Neuronal stem cell (in vitro differentiated cells): Measurements from ENCODE around the gene APOL3.

Experiments
- DNase-seq: peaks from one replicate; pipeline ENCODE4 v3.0.0-alpha.2; 2013; ENCODE audit warnings: low spot score
- H2AFZ ChIP-seq: one replicate; pipeline ENCODE4 v1.6.1; 2013; ENCODE audit warnings: mild to moderate bottlenecking, low read length, inconsistent platforms
- H2AK5ac ChIP-seq: 2 replicates; pipeline ENCODE4 v1.6.1; 2013; ENCODE audit warnings: low read depth, mild to moderate bottlenecking, inconsistent platforms, low read length, moderate library complexity, mixed read lengths
- H2BK120ac ChIP-seq: 2 replicates; pipeline ENCODE4 v1.6.1; 2013; ENCODE audit warnings: low read depth, mild to moderate bottlenecking, inconsistent platforms, low read length, moderate library complexity, mixed read lengths
- H2BK12ac ChIP-seq: one replicate; pipeline ENCODE4 v1.6.1; 2013; ENCODE audit warnings: low read length, inconsistent platforms
- H2BK15ac ChIP-seq: 2 replicates; pipeline ENCODE4 v1.6.1; 2013; ENCODE audit warnings: mild to moderate bottlenecking, low read length, inconsistent platforms, mixed read lengths
- H2BK5ac ChIP-seq: one replicate; pipeline ENCODE4 v1.6.1; 2013; ENCODE audit warnings: inconsistent platforms, mild to moderate bottlenecking, low read length, moderate library complexity
- H3K14ac ChIP-seq: one replicate; pipeline ENCODE4 v1.6.1; 2013; ENCODE audit warnings: low read length, inconsistent platforms
- H3K18ac ChIP-seq: 2 replicates; pipeline ENCODE4 v1.6.1; 2013; ENCODE audit warnings: low read length, inconsistent platforms
- H3K23ac ChIP-seq: 2 replicates; pipeline ENCODE4 v1.6.1; 2013; ENCODE audit warnings: low read depth, mild to moderate bottlenecking, mixed read lengths, low read length, inconsistent platforms; ENCODE audit not compliant: poor library complexity
- H3K27ac ChIP-seq: replicated peaks from 3 replicates; pipeline ENCODE4 v1.5.1; 2013; ENCODE audit warnings: low read length, inconsistent platforms
- H3K27me3 ChIP-seq, 3 experiments: 2 replicates each; pipeline ENCODE4 v1.6.1; 2013; ENCODE audit warnings: low read length in 3 of 3, mild to moderate bottlenecking in 2 of 3, inconsistent platforms in 1 of 3, low read depth in 1 of 3, mixed read lengths in 1 of 3, moderate library complexity in 1 of 3; ENCODE audit not compliant: control insufficient read depth in 3 of 3, insufficient read depth in 3 of 3
- H3K36me3 ChIP-seq, 2 donors: replicated peaks in 1 of 2; 2 replicates each; pipeline ENCODE4 v1.6.1; 2013; ENCODE audit warnings: low read length in 2 of 2; ENCODE audit not compliant: control insufficient read depth in 2 of 2, insufficient read depth in 2 of 2
- H3K4ac ChIP-seq: 2 replicates; pipeline ENCODE4 v1.6.1; 2013; ENCODE audit warnings: inconsistent platforms, mild to moderate bottlenecking, low read length, moderate library complexity
- H3K4me1 ChIP-seq, 2 donors: 1 replicate in 1 of 2; 2 replicates in 1 of 2; pipeline ENCODE4 v1.6.1; 2013; ENCODE audit warnings: low read length in 2 of 2, low read depth in 1 of 2; ENCODE audit not compliant: control insufficient read depth in 2 of 2, insufficient read depth in 1 of 2
- H3K4me2 ChIP-seq: one replicate; pipeline ENCODE4 v1.6.1; 2013; ENCODE audit warnings: mild to moderate bottlenecking, low read length, inconsistent platforms; ENCODE audit not compliant: insufficient read depth, poor library complexity, severe bottlenecking
- H3K4me3 ChIP-seq, 2 donors: 2 replicates each; pipeline ENCODE4 v1.5.1; 2013; ENCODE audit warnings: low read length in 2 of 2, mild to moderate bottlenecking in 2 of 2, inconsistent platforms in 1 of 2, moderate library complexity in 1 of 2
- H3K79me1 ChIP-seq: one replicate; pipeline ENCODE4 v1.6.1; 2013; ENCODE audit warnings: low read depth, mild to moderate bottlenecking, inconsistent platforms, low read length, moderate library complexity
- H3K9ac ChIP-seq: one replicate; pipeline ENCODE4 v1.6.1; 2013; ENCODE audit warnings: mild to moderate bottlenecking, low read depth, low read length, inconsistent platforms; ENCODE audit not compliant: poor library complexity
- H3K9me3 ChIP-seq, 2 donors: replicated peaks in 1 of 2; 2 replicates each; pipeline versions ENCODE3 to v1.6.1; 2013; ENCODE audit warnings: low read length in 2 of 2, mild to moderate bottlenecking in 2 of 2, inconsistent platforms in 1 of 2, low read depth in 1 of 2, mixed read lengths in 1 of 2, moderate library complexity in 1 of 2; ENCODE audit not compliant: control insufficient read depth in 2 of 2, insufficient read depth in 1 of 2
- H4K8ac ChIP-seq: one replicate; pipeline ENCODE4 v1.6.1; 2013; ENCODE audit warnings: low read depth, mild to moderate bottlenecking, inconsistent platforms, low read length, moderate library complexity
- H4K91ac ChIP-seq: one replicate; pipeline ENCODE4 v1.6.1; 2013; ENCODE audit warnings: low read length, low read depth, mild to moderate bottlenecking, inconsistent platforms; ENCODE audit not compliant: poor library complexity
- WGBS, 2 donors: extraction: QIAGEN DNeasy Blood & Tissue Kit; methylation state at CpG; one replicate each; pipeline ENCODE4 v1.1.7; 2013; ENCODE audit warnings: missing lambda C conversion rate in 2 of 2, mixed read lengths in 1 of 2; ENCODE audit not compliant: insufficient read length in 2 of 2, insufficient replicate concordance in 1 of 2; ENCODE audit errors: extremely low coverage in 2 of 2; 5-methylcytosine and 5-hydroxymethylcytosine counted together

The APOL3 gene

GRCh38 chr22:36177160-36177559, 16.6 kb upstream of the APOL3 start:
- H2BK5ac ChIP-seq: no peak overlapping the region
- no peak overlapping the region for H3K4ac ChIP-seq
- no peaks in the 10 kb centered on the region for H3K36me3 ChIP-seq
- H4K8ac ChIP-seq: no peak overlapping the region
- no peaks in the 10 kb centered on the region for H3K9me3 ChIP-seq
- H3K27ac ChIP-seq: no peak overlapping the region
- no peaks in the 10 kb centered on the region for H3K4me1 ChIP-seq
- no CpG with 5 or more reads among the region's 3 CpGs for WGBS, 2 donors
- no peak overlapping the region for H3K4me2 ChIP-seq
- no peak overlapping the region for H3K18ac ChIP-seq
- H4K91ac ChIP-seq: no peak overlapping the region
- H3K79me1 ChIP-seq: no peaks in the 10 kb centered on the region
- no peak overlapping the region for H2AFZ ChIP-seq
- no peak for DNase-seq
- no peak overlapping the region for H3K9ac ChIP-seq
- no peak overlapping the region for H3K14ac ChIP-seq
- H2BK120ac ChIP-seq: no peak overlapping the region
- no peak overlapping the region for H2BK15ac ChIP-seq
- H3K4me3 ChIP-seq: no peak overlapping the region
- H2AK5ac ChIP-seq: no peak overlapping the region
- H3K27me3 ChIP-seq: no peaks in the 10 kb centered on the region
- no peak overlapping the region for H2BK12ac ChIP-seq
- H3K23ac ChIP-seq: no peak overlapping the region

GRCh38 chr22:36175892-36176291, 15.3 kb upstream of the APOL3 start:
- no peak overlapping the region for H2AFZ ChIP-seq
- DNase-seq: no peak
- WGBS, 2 donors: no CpG with 5 or more reads among the region's 1 CpG

GRCh38 chr22:36171941-36172340, 11.4 kb upstream of the APOL3 start:
- no peak overlapping the region for H2BK120ac ChIP-seq
- no peak overlapping the region for H4K8ac ChIP-seq
- no peak overlapping the region for H3K4me2 ChIP-seq
- H4K91ac ChIP-seq: no peak overlapping the region
- WGBS, 2 donors: no CpG with 5 or more reads among the region's 3 CpGs
- H3K27me3 ChIP-seq: no peaks in the 10 kb centered on the region
- no peak overlapping the region for H3K18ac ChIP-seq
- H3K4ac ChIP-seq: no peak overlapping the region
- H3K23ac ChIP-seq: no peak overlapping the region
- no peak overlapping the region for H3K4me3 ChIP-seq
- no peak overlapping the region for H2BK15ac ChIP-seq
- H2AK5ac ChIP-seq: no peak overlapping the region
- no peak overlapping the region for H3K14ac ChIP-seq
- H3K79me1 ChIP-seq: no peaks in the 10 kb centered on the region
- no peak overlapping the region for H2AFZ ChIP-seq
- no peaks in the 10 kb centered on the region for H3K36me3 ChIP-seq
- no peak overlapping the region for H2BK12ac ChIP-seq
- no peaks in the 10 kb centered on the region for H3K9me3 ChIP-seq
- H2BK5ac ChIP-seq: no peak overlapping the region
- no peak overlapping the region for H3K27ac ChIP-seq
- no peaks in the 10 kb centered on the region for H3K4me1 ChIP-seq
- DNase-seq: no peak
- H3K9ac ChIP-seq: no peak overlapping the region

More at GRCh38 chr22:36175892-36176291, 15.3 kb upstream of the APOL3 start:
- no peak overlapping the region for H3K23ac ChIP-seq
- H3K14ac ChIP-seq: no peak overlapping the region
- H3K9me3 ChIP-seq: no peaks in the 10 kb centered on the region
- H4K91ac ChIP-seq: no peak overlapping the region
- no peaks in the 10 kb centered on the region for H3K36me3 ChIP-seq
- no peak overlapping the region for H3K18ac ChIP-seq
- no peak overlapping the region for H3K4me2 ChIP-seq
- no peak overlapping the region for H2AK5ac ChIP-seq
- no peak overlapping the region for H2BK12ac ChIP-seq
- H3K79me1 ChIP-seq: no peaks in the 10 kb centered on the region
- H3K4ac ChIP-seq: no peak overlapping the region
- H2BK120ac ChIP-seq: no peak overlapping the region
- H3K4me3 ChIP-seq: no peak overlapping the region
- no peak overlapping the region for H3K27ac ChIP-seq
- H2BK15ac ChIP-seq: no peak overlapping the region
- H3K4me1 ChIP-seq: no peaks in the 10 kb centered on the region
- H4K8ac ChIP-seq: no peak overlapping the region
- H3K27me3 ChIP-seq: no peaks in the 10 kb centered on the region
- H2BK5ac ChIP-seq: no peak overlapping the region
- no peak overlapping the region for H3K9ac ChIP-seq

- no CpG with 5 or more reads among the region's 10 CpGs for WGBS, 2 donors
- no peak overlapping the region for H4K91ac ChIP-seq
- no peak overlapping the region for H2BK5ac ChIP-seq
Observed at GRCh38 chr22:36166518-36167220, 6.1 kb upstream of the APOL3 start.

More at GRCh38 chr22:36166518-36167220, 6.1 kb upstream of the APOL3 start:
- Histone ChIP-seq H2AFZ (no peak overlapping the region), H3K9me3 (no peaks in the 10 kb centered on the region), H2BK12ac (no peak overlapping the region), H3K9ac (no peak overlapping the region), H2BK120ac (no peak overlapping the region), H3K23ac (no peak overlapping the region), H3K27ac (no peak overlapping the region), H3K4me1 (no peaks in the 10 kb centered on the region), H3K14ac (no peak overlapping the region), H3K36me3 (no peaks in the 10 kb centered on the region), H3K4ac (no peak overlapping the region), H3K79me1 (no peaks in the 10 kb centered on the region), H3K18ac (no peak overlapping the region), H3K4me2 (no peak overlapping the region), H4K8ac (no peak overlapping the region), H3K27me3 (peaks cover 0 to 35% (median 0%) of the 10 kb centered on the region in 3 experiments), H2BK15ac (no peak overlapping the region), H2AK5ac (no peak overlapping the region), H3K4me3 (no peak overlapping the region)
- DNase-seq: no peak
